Measurements from ENCODE around the gene NTF3. TPM values are rescaled to one million over a fixed set of nuclear protein-coding genes. Genes with fewer than 3 reads are reported as not detected.
"Not testable (repeated sequence)": the region's sequence is repeated elsewhere in the genome, so short reads cannot be mapped to it uniquely, and the experiment has no call there.

Gene NTF3
- total RNA-seq, 1 donor from 2014 or later: 0.33 TPM

GRCh38 chr12:5524769-5525436 is 93.0 kb downstream of the NTF3 start:
- no peak for DNase-seq (ENCODE audit: low read depth, low spot score)
- Mint-ChIP-seq H3K9me3 (no peaks in the 10 kb centered on the region), H3K4me3 (no peak overlapping the region), H3K27ac (ENCODE audit: unreplicated experiment) (peak overlapping the region; percentile 12), H3K4me1 (no peaks in the 10 kb centered on the region), H3K27me3 (ENCODE audit: low read depth) (no peaks in the 10 kb centered on the region), H3K36me3 (ENCODE audit: low read depth) (no peaks in the 10 kb centered on the region)
- TF ChIP-seq, protein P1, sequence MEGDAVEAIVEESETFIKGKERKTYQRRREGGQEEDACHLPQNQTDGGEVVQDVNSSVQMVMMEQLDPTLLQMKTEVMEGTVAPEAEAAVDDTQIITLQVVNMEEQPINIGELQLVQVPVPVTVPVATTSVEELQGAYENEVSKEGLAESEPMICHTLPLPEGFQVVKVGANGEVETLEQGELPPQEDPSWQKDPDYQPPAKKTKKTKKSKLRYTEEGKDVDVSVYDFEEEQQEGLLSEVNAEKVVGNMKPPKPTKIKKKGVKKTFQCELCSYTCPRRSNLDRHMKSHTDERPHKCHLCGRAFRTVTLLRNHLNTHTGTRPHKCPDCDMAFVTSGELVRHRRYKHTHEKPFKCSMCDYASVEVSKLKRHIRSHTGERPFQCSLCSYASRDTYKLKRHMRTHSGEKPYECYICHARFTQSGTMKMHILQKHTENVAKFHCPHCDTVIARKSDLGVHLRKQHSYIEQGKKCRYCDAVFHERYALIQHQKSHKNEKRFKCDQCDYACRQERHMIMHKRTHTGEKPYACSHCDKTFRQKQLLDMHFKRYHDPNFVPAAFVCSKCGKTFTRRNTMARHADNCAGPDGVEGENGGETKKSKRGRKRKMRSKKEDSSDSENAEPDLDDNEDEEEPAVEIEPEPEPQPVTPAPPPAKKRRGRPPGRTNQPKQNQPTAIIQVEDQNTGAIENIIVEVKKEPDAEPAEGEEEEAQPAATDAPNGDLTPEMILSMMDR (conservative IDR thresholded peaks at IDR 0.05): no peak

DNA sequence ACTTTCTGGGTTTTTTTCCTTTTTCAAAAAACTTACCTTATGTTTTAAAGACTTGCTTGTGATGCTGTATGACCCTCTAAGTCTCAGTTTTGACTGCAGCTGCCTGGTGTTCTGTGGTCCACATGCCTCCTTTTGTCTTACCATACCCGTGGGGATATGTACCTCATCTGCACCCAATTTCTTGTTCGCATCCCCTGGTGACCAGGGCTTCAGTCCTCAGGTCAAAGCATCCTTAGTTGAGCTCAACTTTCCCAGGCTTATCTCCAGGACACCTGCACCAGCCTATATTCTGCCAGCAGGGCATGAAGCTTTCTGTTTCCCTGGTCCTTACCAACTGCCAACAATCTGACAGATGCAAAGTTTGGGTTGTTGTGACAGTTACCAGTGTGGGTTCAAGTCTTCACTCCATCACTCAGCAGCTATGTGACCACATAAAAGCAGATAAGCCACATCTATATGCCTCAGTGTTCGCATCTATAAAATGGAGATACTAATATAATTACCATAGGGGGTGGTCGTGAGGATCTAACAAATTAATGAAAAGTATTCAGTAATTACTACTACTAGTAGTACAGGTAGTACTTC is 94.0 kb downstream of the NTF3 start:
- no peak for DNase-seq (ENCODE audit: low read depth, low spot score)
- no peaks in the 10 kb centered on the region for H3K9me3 Mint-ChIP-seq
- no peak overlapping the region for H3K4me3 Mint-ChIP-seq
- H3K36me3 Mint-ChIP-seq (ENCODE audit: low read depth): no peaks in the 10 kb centered on the region
- H3K27me3 Mint-ChIP-seq (ENCODE audit: low read depth): no peaks in the 10 kb centered on the region
- TF ChIP-seq, protein P1 (conservative IDR thresholded peaks at IDR 0.05): no peak
- H3K27ac Mint-ChIP-seq (ENCODE audit: unreplicated experiment): no peak overlapping the region
- H3K4me1 Mint-ChIP-seq: no peaks in the 10 kb centered on the region

DNA sequence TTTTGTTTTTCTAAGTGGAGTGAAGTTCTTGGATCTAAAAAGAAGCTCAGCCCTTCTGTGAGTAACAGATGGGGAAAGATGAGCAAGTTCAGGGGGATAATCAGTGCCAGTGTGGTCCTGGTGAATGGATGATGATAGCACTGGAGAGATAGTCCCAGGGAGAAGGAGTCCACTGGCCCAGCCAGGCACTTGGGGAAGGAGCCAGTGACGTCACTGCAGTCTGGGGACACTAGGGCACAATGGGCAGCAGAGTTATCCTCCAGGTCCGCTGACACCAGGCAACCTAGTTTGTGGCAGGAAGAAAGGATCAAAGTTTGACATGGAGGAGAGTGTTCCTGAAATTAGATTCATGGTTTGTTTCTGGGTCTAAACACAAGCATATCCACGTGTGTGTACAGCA is 101.5 kb downstream of the NTF3 start:
- Mint-ChIP-seq H3K27me3 (ENCODE audit: low read depth) (peaks cover 3% of the 10 kb centered on the region), H3K4me3 (no peak overlapping the region), H3K9me3 (peaks cover 5% of the 10 kb centered on the region), H3K36me3 (ENCODE audit: low read depth) (no peaks in the 10 kb centered on the region), H3K27ac (ENCODE audit: unreplicated experiment) (no peak overlapping the region), H3K4me1 (no peaks in the 10 kb centered on the region)
- DNase-seq (ENCODE audit: low read depth, low spot score): no peak
- TF ChIP-seq, protein P1 (conservative IDR thresholded peaks at IDR 0.05): no peak

DNA sequence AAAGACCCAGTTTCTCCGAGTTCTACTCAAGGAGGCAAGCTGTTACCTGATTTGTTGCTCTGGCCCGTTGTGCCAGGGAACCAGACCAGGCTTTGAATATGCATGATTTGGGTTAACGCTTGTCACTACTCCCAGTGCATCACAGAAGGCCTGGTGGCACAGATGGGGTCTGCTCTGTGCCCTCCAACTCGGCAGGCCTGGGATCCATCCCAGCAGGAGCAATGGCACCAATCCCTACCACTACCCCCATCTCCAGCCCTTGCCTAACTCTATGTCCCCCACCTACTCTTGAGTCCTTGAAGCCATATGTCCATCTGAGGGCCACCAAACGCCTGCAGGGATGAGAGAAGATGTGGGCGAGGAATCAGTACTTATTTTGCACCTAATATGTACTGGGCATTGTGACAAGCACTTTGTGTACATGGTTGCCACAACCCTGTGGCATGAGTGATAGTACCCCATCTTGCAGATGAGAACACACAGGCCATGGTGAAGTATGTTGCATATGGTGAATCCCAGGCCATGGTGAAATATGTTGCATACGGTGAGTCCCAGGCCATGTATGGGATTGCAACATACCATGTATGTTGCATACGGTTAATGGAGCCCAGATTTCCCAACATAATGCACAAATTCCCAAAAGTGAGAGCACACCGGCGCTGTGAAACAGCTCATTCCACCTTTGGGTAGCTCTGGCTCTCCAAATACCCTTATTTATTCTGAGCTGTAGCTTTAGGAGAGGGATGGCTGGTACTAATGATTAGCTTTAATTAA is 102.7 kb downstream of the NTF3 start:
- Mint-ChIP-seq H3K36me3 (ENCODE audit: low read depth) (no peaks in the 10 kb centered on the region), H3K4me1 (no peaks in the 10 kb centered on the region)
- no peak for DNase-seq (ENCODE audit: low read depth, low spot score)

GRCh38 chr12:5535541-5535940 is 103.6 kb downstream of the NTF3 start:
- H3K27me3 Mint-ChIP-seq (ENCODE audit: low read depth): peaks cover 9% of the 10 kb centered on the region
- no peaks in the 10 kb centered on the region for H3K36me3 Mint-ChIP-seq (ENCODE audit: low read depth)
- TF ChIP-seq, protein P1 (conservative IDR thresholded peaks at IDR 0.05): no peak
- no peak for DNase-seq (ENCODE audit: low read depth, low spot score)
- no peaks in the 10 kb centered on the region for H3K4me1 Mint-ChIP-seq
- no peak overlapping the region for H3K27ac Mint-ChIP-seq (ENCODE audit: unreplicated experiment)
- H3K9me3 Mint-ChIP-seq: peaks cover 5% of the 10 kb centered on the region
- H3K4me3 Mint-ChIP-seq: no peak overlapping the region

More for the DNA sequence above, 102.7 kb downstream of the NTF3 start:
- Mint-ChIP-seq H3K9me3 (peaks cover 5% of the 10 kb centered on the region), H3K27me3 (ENCODE audit: low read depth) (peaks cover 9% of the 10 kb centered on the region), H3K4me3 (no peak overlapping the region), H3K27ac (ENCODE audit: unreplicated experiment) (no peak overlapping the region)
- TF ChIP-seq, protein P1 (conservative IDR thresholded peaks at IDR 0.05): no peak

DNA sequence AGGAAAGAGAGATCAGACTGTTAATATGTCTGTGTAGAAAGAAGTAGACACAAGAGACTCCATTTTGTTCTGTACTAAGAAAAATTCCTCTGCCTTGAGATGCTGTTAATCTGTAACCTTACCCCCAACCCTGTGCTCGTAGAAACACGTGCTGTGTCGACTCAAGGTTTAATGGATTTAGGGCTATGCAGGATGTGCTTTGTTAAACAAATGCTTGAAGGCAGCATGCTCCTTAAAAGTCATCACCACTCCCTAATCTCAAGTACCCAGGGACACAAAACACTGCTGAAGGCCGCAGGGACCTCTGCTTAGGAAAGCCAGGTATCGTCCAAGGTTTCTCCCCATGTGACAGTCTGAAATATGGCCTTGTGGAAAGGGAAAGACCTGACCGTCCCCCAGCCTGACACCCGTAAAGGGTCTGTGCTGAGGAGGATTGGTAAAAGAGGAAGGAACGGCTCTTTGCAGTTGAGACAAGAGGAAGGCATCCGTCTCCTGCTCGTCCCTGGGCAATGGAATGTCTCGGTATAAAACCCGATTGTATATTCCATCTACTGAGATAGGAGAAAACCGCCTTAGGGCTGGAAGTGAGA is 105.2 kb downstream of the NTF3 start:
- peaks cover 13% of the 10 kb centered on the region for H3K27me3 Mint-ChIP-seq (ENCODE audit: low read depth)
- H3K27ac Mint-ChIP-seq (ENCODE audit: unreplicated experiment); H3K4me1 Mint-ChIP-seq; DNase-seq (ENCODE audit: low read depth, low spot score); H3K4me3 Mint-ChIP-seq; H3K36me3 Mint-ChIP-seq (ENCODE audit: low read depth): not testable (repeated sequence)
- peaks cover 10% of the 10 kb centered on the region for H3K9me3 Mint-ChIP-seq
